ENCODE measurements around the gene MMRN1. TPM values are rescaled to one million over a fixed set of nuclear protein-coding genes. Genes with fewer than 3 reads are reported as not detected.

Gene MMRN1
- total RNA-seq, 1 experiment from 2014 or later, result not detected

DNA sequence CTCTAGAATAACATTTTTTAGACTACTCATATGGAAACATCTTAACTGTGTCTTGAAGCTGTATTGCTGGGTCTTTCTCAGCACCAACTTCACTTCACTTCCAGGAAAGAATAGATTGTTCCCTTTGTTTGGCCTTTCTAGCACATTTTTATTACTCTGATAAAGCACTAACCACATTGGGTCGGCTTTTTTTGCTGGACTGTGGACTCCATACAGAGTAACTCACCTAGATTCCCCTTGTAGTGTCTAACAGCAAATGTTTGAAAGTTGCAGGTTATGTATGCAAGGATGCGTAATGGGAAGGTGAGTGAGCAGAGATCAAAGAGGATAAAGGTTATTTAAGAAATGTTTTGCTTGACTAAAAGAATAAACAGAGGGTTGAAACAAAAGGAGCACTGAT is 101.2 kb downstream of the MMRN1 start:
- Histone ChIP-seq H3K36me3 (ENCODE audit: low read depth) (no peaks in the 10 kb centered on the region), H3K4me2 (no peak overlapping the region), H2AFZ (no peak overlapping the region), H3K4me1 (replicated peaks; ENCODE audit: insufficient read depth) (no peaks in the 10 kb centered on the region), H3K27ac (no peak overlapping the region), H3K9me3 (ENCODE audit: insufficient read depth, low read depth) (no peaks in the 10 kb centered on the region), H3K9me2 (ENCODE audit: insufficient read depth) (no peaks in the 10 kb centered on the region), H3K4me3 (no peak overlapping the region), H3K79me2 (ENCODE audit: low read depth) (no peaks in the 10 kb centered on the region), H4K20me1 (ENCODE audit: insufficient read depth) (no peaks in the 10 kb centered on the region), H3K27me3 (ENCODE audit: insufficient read depth, low read depth) (no peaks in the 10 kb centered on the region), H3F3A (ENCODE audit: insufficient read depth, low read depth) (no peaks in the 10 kb centered on the region)
- intact Hi-C loops (cut with micrococcal nuclease; ENCODE audit: unreplicated experiment), result no loop called here
- ChIA-PET CTCF (no interaction called here), POLR2A (ENCODE audit: unreplicated experiment) (interaction anchor here (0.6 kb wide), 1 partner anchor 304 kb away, joined by 4 read pairs; no protein-coding TSS in a partner anchor)
- BruUV-seq (replicated peaks), result no TSS peak
- TF ChIP-seq EZH2 (IDR thresholded peaks at IDR 0.05; ENCODE audit: low read depth), result no peak
- TF ChIP-seq, protein P1, sequence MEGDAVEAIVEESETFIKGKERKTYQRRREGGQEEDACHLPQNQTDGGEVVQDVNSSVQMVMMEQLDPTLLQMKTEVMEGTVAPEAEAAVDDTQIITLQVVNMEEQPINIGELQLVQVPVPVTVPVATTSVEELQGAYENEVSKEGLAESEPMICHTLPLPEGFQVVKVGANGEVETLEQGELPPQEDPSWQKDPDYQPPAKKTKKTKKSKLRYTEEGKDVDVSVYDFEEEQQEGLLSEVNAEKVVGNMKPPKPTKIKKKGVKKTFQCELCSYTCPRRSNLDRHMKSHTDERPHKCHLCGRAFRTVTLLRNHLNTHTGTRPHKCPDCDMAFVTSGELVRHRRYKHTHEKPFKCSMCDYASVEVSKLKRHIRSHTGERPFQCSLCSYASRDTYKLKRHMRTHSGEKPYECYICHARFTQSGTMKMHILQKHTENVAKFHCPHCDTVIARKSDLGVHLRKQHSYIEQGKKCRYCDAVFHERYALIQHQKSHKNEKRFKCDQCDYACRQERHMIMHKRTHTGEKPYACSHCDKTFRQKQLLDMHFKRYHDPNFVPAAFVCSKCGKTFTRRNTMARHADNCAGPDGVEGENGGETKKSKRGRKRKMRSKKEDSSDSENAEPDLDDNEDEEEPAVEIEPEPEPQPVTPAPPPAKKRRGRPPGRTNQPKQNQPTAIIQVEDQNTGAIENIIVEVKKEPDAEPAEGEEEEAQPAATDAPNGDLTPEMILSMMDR (conservative IDR thresholded peaks at IDR 0.05), result no peak
- no peak for DNase-seq

DNA sequence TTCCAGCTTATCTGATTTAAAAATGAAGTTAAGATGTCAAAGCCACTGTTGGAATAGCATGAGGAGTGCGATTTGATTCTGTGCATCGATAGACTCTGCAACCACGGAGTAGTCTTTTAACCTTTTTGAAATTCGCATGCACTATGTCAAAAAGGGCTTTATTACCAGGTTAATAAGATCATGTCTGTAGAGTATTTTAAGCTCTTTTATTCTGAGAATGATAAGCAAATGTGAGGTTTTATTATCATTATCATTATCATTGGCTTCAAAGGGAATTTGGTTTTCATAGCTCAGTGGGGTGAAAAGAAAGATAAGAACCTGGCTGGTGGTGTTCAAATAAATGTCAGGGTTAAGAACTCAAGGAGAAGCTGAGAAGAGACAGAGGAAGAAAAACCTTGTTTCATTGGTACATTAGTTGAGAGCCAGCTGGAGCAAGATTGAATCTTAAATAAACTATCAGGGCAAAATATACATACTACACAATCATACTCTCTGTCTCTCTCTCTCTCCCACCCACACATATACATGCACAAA is 102.6 kb downstream of the MMRN1 start:
- ChIA-PET POLR2A (ENCODE audit: unreplicated experiment) (interaction anchor here (0.5 kb wide), 1 partner anchor 617 kb away, joined by 3 read pairs; no protein-coding TSS in a partner anchor), CTCF (no interaction called here)
- Histone ChIP-seq H3K4me3 (no peak overlapping the region), H3K27ac (no peak overlapping the region), H3K27me3 (ENCODE audit: insufficient read depth, low read depth) (no peaks in the 10 kb centered on the region), H3K4me1 (replicated peaks; ENCODE audit: insufficient read depth) (no peaks in the 10 kb centered on the region), H3K4me2 (no peak overlapping the region), H3K9me2 (ENCODE audit: insufficient read depth) (no peaks in the 10 kb centered on the region), H3F3A (ENCODE audit: insufficient read depth, low read depth) (no peaks in the 10 kb centered on the region), H3K9me3 (ENCODE audit: insufficient read depth, low read depth) (no peaks in the 10 kb centered on the region), H2AFZ (no peak overlapping the region), H4K20me1 (ENCODE audit: insufficient read depth) (no peaks in the 10 kb centered on the region), H3K79me2 (ENCODE audit: low read depth) (no peaks in the 10 kb centered on the region), H3K36me3 (ENCODE audit: low read depth) (no peaks in the 10 kb centered on the region)
- no peak for DNase-seq
- BruUV-seq (replicated peaks), result no TSS peak
- intact Hi-C loops (cut with micrococcal nuclease; ENCODE audit: unreplicated experiment), result no loop called here
- TF ChIP-seq, protein P1 (conservative IDR thresholded peaks at IDR 0.05), result no peak
- TF ChIP-seq EZH2 (IDR thresholded peaks at IDR 0.05; ENCODE audit: low read depth), result no peak

GRCh38 chr4:89998469-89999011 is 103.9 kb downstream of the MMRN1 start:
- Histone ChIP-seq H3K27me3 (ENCODE audit: insufficient read depth, low read depth) (no peaks in the 10 kb centered on the region), H3K79me2 (ENCODE audit: low read depth) (no peaks in the 10 kb centered on the region), H3K9me2 (ENCODE audit: insufficient read depth) (no peaks in the 10 kb centered on the region), H3F3A (ENCODE audit: insufficient read depth, low read depth) (no peaks in the 10 kb centered on the region), H3K9me3 (ENCODE audit: insufficient read depth, low read depth) (no peaks in the 10 kb centered on the region), H3K4me1 (replicated peaks; ENCODE audit: insufficient read depth) (no peaks in the 10 kb centered on the region), H4K20me1 (ENCODE audit: insufficient read depth) (no peaks in the 10 kb centered on the region), H3K27ac (no peak overlapping the region), H3K4me2 (no peak overlapping the region), H3K36me3 (ENCODE audit: low read depth) (no peaks in the 10 kb centered on the region), H2AFZ (no peak overlapping the region), H3K4me3 (no peak overlapping the region)
- intact Hi-C loops (cut with micrococcal nuclease; ENCODE audit: unreplicated experiment), result no loop called here
- BruUV-seq (replicated peaks), result no TSS peak
- DNase-seq, result no peak
- ChIA-PET POLR2A (ENCODE audit: unreplicated experiment) (no interaction called here), CTCF (no interaction called here)
- no peak for TF ChIP-seq EZH2 (IDR thresholded peaks at IDR 0.05; ENCODE audit: low read depth)
- TF ChIP-seq, protein P1 (conservative IDR thresholded peaks at IDR 0.05), result no peak

All from PC-9 (cell line).